Measurements from ENCODE around the gene PHYKPL. TPM values are rescaled to one million over a fixed set of nuclear protein-coding genes. Genes with fewer than 3 reads are reported as not detected.

Gene PHYKPL
- total RNA-seq, 1 donor from 2014 or later, result 55.7 TPM

DNA sequence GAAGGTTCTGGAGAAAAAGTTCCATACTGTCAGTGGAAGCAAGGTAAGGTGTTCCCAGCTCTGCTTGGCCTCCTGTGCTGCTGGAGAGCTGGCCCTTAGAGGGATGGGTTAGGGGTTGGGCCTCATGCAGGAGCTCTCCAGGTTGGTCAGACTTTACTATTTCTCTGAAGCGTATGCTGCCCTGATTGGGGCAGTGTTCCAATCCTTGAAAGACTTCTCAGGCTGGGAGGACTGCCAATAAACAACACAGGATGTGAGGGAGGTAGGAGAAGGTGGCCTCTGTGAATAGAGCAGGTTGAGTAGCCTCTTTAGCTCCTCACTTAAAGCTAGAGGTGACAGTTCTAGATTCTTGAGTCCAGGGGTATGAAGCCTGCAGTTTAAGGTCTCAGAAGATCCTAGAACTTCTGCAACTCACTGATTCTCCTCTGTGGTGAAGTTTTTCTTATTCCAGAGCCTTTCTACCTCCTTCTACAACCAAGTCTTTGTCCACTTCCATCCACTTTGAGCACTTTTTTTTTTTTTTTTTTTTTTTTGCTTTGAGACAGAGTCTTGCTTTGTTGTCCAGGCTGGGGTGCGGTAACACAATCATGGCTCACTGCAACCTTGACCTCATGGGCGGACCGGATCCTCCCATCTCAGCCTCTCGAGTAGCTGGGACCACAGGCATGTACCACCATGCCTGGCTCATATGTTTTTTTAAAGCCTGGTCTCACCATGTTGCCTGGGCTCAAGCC lies 25.3 kb downstream of the PHYKPL start:
- TF ChIP-seq, protein P1, sequence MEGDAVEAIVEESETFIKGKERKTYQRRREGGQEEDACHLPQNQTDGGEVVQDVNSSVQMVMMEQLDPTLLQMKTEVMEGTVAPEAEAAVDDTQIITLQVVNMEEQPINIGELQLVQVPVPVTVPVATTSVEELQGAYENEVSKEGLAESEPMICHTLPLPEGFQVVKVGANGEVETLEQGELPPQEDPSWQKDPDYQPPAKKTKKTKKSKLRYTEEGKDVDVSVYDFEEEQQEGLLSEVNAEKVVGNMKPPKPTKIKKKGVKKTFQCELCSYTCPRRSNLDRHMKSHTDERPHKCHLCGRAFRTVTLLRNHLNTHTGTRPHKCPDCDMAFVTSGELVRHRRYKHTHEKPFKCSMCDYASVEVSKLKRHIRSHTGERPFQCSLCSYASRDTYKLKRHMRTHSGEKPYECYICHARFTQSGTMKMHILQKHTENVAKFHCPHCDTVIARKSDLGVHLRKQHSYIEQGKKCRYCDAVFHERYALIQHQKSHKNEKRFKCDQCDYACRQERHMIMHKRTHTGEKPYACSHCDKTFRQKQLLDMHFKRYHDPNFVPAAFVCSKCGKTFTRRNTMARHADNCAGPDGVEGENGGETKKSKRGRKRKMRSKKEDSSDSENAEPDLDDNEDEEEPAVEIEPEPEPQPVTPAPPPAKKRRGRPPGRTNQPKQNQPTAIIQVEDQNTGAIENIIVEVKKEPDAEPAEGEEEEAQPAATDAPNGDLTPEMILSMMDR (conservative IDR thresholded peaks at IDR 0.05), result no peak
- Mint-ChIP-seq H3K9me3 (no peaks in the 10 kb centered on the region), H3K36me3 (ENCODE audit: low read depth) (peaks cover 71% of the 10 kb centered on the region), H3K4me1 (peaks cover 58% of the 10 kb centered on the region), H3K27ac (ENCODE audit: unreplicated experiment) (peak overlapping the region; percentile 71), H3K4me3 (peak overlapping the region; percentile 95), H3K27me3 (ENCODE audit: low read depth) (peaks cover 55% of the 10 kb centered on the region)
- no peak for DNase-seq (ENCODE audit: low read depth, low spot score)

DNA sequence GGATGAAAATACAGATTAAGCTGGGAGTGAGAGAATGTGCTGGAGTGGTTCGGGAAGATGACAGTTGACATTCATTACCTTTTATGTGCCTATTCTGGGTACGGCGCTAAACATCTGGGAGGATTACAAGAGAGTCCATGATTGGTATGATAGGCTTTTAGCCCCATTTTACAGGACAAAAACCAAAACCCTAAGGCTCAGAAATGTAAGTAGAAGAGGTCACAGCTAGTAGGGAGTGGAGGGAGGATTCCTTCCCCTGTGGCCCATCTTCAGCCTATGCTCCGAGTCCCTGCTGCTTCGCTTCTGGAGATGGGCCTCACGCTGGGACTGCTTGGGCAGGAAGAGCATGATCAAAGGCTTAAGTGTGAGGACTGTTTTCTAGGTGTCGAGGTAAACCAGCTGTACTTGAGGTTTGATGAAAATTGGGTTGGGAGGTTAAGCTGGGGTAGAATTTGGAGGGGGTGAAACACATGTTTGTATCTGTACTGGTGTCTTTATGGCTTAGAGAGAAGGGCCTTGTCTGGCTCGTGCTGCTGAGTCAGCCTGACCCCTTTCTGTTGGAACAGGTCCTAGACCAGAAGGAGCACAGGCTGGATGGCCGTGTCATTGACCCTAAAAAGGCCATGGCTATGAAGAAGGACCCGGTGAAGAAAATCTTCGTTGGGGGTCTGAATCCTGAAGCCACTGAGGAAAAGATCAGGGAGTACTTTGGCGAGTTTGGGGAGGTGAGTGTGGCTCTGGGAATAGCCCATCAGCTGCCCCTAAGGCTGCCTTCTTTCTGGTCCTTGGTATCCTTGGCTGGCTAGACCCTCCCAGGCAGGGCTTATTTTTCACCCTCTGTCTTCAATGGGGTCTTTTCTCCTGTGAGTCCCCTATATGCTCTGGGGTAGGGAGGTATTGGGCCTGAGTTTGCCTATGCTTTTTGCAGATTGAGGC lies 26.2 kb downstream of the PHYKPL start:
- Mint-ChIP-seq H3K27me3 (ENCODE audit: low read depth) (peaks cover 51% of the 10 kb centered on the region), H3K36me3 (ENCODE audit: low read depth) (peaks cover 64% of the 10 kb centered on the region)

DNA sequence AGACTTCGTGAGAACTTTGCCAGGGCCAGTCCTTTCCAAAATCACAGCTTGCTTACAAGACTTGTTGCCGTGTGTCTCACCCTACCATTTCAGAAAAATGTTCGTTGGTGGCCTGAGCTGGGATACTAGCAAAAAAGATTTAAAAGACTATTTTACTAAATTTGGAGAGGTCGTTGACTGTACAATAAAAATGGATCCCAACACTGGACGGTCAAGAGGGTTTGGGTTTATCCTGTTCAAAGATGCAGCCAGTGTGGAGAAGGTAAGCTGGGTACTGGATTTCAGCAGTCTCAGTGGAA lies 26.9 kb downstream of the PHYKPL start:
- H3K9me3 Mint-ChIP-seq, result no peaks in the 10 kb centered on the region
- H3K4me1 Mint-ChIP-seq, result peaks cover 53% of the 10 kb centered on the region
- TF ChIP-seq, protein P1 (conservative IDR thresholded peaks at IDR 0.05), result no peak
- peak overlapping the region; percentile 95 for H3K4me3 Mint-ChIP-seq
- peaks cover 45% of the 10 kb centered on the region for H3K27me3 Mint-ChIP-seq (ENCODE audit: low read depth)
- no peak overlapping the region for H3K27ac Mint-ChIP-seq (ENCODE audit: unreplicated experiment)
- DNase-seq (ENCODE audit: low read depth, low spot score), result no peak
- peaks cover 57% of the 10 kb centered on the region for H3K36me3 Mint-ChIP-seq (ENCODE audit: low read depth)

More for the DNA sequence above, 26.2 kb downstream of the PHYKPL start:
- Mint-ChIP-seq H3K4me3 (peak overlapping the region; percentile 95), H3K9me3 (no peaks in the 10 kb centered on the region), H3K4me1 (peaks cover 57% of the 10 kb centered on the region), H3K27ac (ENCODE audit: unreplicated experiment) (peak overlapping the region; percentile 48)
- TF ChIP-seq, protein P1 (conservative IDR thresholded peaks at IDR 0.05), result no peak
- DNase-seq (ENCODE audit: low read depth, low spot score), result no peak

DNA sequence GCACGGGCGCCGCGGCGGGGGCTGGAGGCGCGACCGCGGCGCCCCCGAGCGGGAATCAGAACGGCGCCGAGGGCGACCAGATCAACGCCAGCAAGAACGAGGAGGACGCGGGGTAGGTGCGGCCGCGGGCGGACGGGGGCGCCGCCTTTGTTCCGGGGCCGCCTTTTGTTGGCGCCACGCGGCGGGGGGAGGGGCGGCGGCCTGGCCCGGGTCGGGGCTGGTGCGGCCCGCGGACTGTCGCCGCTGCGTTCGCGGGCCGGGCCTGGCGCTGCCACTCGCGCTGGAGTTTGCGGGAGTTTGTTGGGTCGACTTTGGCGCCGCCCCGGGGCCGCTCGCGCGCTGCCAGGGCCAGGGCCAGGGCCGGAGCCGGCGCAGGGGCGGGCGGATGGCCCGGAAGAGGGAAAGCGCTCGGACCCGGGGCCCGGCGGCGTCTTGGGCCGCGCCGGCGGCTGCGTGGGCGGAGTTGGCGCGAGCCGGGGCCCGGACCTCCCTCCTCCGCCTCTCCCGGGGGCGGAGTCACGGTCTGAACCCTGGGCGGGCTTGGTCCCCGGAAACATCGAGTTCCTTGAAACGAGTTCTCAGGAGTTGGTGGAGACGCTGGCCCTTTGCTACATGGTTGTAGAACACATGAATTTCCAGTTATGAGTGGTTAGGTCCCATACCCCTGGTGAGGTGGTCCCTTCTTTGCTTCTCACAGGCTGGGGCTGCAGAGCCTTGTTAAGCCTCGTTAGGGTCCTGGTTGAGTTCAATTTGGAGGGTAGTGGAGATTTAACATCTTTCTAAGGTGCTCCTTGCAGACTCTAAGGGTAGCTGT lies 27.5 kb downstream of the PHYKPL start:
- Mint-ChIP-seq H3K27me3 (ENCODE audit: low read depth) (peaks cover 40% of the 10 kb centered on the region), H3K9me3 (no peaks in the 10 kb centered on the region), H3K4me1 (peaks cover 50% of the 10 kb centered on the region), H3K27ac (ENCODE audit: unreplicated experiment) (no peak overlapping the region), H3K4me3 (peak overlapping the region; percentile 95), H3K36me3 (ENCODE audit: low read depth) (peaks cover 51% of the 10 kb centered on the region)
- DNase-seq (ENCODE audit: low read depth, low spot score), result peak; percentile 62
- TF ChIP-seq, protein P1 (conservative IDR thresholded peaks at IDR 0.05), result no peak
